Activated CD8-positive, alpha-beta memory T cell treated with anti-CD3 and anti-CD28 coated beads, Interleukin-2, amount 50 U/mL, for 1 hour (primary cell): Measurements from ENCODE around the gene NFIA.

Experiments used
- DNase-seq: peaks from one replicate; pipeline ENCODE4 v3.0.0-alpha.2; 2020; ENCODE audit errors: extremely low read depth

Gene NFIA

DNA sequence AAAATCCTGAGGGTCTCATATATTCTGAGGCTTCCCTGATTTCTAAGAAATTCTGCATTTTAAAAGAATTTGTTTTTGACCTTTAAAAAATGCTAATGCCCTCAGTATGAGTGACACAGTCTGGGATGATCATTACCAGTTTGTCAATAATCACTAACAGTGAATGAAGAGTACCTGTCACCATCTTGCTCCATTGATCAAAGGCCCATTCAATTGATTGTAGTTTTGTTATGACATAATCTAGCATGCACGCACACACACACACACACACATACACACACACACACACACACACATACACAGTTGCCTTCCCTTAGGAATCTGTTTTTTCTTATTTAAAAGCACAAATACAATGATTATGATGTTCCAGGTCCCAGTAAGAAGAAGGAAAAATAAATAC is 250.4 kb downstream of the NFIA start:
- no peak for DNase-seq

DNA sequence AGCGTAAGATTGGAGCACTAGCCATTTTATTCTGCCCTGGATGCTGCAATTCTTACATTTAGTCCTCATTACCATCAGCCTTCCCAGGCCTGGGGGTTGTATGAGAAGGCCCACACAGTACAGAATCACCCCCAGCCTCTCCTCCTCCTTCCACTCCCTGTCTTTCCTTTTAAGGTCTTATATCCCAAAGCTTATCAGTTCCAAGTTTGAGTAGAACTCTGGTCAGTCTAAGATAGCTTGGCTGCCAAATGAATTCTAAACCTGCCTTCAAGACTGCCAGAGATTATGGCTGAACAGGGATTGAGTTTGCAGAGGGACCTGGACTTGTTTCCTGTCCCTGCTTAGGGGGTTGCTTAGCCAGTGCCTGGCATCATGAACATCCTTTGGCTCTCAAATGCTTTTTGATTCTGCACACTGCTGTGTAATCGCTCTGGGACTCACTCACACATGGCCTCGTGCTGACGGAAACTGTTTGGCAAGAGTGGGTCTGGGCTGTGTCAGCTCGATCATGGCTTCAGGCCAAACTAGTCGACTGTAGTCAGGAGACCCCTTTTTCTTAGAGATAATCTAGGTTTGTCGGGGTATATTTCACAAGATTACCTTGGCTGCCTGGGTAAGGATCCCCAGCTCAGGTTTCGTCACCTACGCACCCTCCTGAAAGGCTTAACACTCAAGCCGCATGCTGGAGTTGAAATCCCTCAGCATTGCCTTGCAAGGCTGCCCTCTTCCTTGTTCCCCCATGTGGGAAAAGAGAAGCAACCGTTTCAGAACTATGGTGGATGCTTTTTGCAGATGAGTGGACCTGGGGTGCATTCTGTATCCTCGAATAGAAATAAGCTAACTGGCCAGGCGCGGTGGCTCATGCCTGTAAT is 252.6 kb downstream of the NFIA start:
- no peak for DNase-seq

DNA sequence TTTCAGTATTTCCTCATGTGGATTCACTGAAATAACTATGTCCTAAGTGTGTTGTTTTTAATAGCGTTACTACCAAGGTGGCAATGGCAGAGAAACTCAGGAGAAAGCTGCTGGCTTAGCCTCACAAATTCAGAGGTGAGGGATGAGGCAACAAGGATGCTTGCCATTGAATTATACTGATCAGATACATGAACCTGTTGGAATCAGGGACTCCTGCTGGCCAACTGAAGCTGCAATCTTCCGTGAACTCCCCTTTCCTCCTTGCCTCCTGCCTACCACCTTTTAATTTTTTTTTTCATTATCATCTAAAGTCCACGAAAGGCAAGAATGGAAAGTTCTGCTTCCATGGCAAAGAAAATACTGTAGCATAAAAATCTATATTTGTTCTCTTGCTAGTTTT is 254.7 kb downstream of the NFIA start:
- no peak for DNase-seq

DNA sequence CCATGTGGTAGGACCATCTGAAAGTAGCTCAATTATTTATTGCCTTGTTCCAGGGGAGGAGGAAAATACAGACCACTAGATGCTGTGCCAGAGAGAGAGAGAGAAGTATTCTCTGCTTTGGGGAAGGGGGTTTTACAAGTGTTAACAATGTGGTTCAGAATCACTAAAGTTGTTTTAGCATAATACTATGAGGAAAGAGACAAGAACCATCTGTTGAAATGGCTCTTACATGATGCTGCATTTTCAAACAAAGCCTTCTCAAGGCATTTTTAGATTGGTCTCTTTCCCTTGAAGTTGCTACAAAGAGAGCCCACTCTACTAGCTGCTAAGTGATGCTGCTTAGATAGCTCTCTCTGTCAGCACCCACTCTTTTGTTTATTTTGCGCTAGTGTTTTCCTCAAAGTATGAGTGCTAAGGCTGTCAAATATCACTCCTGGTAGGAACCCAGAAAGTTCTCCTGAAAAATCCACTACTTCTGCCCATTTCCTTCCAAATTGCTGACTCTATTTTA is 255.1 kb downstream of the NFIA start:
- DNase-seq, result no peak

DNA sequence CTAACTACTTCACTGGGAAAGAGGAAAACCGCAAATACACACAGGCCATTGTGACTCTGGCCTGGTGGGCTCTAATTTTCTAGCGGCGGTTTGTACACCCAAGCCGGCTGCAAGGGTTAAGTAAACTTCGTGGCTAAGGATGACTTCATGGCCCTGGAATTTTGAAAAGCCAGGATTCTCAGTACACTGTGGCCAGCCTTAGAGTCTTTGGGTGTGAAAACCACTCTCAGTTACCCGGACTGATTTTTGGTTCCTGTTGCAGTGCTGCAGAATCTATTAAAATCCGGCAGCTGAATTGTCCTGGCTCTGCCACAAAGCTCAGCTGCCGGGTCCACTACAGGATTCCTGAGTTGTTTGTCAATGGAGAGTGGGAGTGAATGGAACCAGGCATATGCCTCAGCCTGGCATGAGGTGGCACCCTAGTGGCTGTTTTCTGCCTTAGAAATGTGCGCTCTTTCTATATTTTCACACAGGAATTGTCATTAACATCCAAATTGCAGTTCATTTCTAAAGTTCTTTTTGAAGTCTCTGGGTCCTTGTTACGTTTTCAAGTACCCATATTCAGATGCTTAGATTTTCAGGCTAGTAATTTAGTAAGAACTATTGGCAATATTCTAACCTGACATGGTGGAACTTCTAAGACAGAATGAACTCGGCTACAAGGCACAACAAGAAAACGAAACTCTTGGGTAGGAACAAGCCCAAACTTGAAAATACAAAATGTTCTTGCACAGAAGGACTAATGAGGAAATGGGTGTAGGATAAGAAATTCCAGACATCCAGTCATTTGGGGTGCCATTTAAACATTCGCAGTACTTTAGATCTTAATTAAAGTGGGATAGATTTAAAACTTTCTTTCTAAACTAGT is 255.9 kb downstream of the NFIA start:
- DNase-seq, result no peak

DNA sequence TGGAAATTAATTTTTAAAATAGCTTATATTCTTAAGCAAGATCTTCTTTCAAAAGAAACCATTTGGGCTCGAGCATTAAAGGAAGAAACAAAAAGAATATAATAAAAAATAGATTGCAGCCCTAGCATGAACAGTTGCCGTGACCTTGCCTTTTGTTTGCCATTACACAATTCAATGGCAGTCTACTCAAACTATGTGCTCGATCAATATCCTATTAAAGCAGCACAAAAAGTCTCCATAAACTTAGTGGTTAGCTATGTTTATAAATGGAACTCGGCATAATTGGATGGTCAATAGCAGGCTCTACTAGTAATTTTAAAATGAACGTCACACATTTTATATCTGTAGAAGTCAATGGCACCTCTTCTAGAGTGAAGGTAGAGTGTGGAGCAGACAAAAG is 256.5 kb downstream of the NFIA start:
- no peak for DNase-seq

DNA sequence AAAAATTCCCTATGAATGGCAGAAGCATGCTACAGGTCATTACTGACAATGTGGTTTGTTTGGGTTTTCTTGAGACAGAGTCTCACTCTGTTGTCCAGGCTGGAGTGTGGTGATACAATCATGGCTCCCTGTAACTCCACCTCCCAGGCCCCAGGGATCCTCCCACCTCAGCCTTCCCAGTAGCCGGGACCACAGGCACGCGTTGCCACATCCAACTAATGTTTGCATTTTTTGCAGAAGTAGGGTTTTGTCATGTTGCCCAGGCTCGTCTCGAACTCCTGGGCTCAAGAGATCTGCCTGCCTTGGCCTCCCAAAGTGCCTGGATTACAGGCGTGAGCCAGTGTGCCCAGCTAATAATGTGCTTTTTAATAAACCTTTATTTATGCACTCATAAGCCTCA is 259.1 kb downstream of the NFIA start:
- DNase-seq, result no peak

DNA sequence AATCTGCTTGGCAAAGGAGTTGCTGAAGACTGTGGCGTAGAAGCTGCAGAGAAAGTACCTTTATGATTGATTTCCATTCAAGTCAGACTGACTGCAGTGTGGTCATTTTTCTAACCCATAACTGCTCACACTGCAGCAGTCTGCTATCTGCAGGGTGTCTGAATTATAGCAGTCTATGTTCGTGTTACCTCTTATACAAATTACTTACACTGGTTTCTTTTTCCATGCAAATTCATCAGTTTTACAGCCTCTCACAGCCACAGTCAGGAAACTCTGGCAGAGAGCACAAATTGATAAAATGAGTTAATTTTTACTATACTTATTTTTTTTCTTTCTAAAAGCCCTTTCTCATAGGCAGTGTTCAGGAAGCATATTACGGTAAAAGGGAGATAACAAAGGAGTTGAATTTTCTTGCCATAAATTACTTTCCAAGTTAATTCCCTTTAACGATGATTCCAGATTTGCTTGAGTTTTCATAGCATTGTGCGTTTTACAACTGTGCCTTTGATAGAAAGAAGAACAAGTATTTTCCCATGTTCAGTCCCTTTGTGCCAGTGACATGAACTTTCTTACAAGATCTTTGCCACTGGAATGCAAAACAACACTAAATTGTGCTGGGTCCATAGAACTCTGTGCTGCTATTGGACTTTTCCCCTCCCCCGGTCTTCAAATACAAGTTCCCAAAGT is 261.5 kb downstream of the NFIA start:
- DNase-seq, result no peak

DNA sequence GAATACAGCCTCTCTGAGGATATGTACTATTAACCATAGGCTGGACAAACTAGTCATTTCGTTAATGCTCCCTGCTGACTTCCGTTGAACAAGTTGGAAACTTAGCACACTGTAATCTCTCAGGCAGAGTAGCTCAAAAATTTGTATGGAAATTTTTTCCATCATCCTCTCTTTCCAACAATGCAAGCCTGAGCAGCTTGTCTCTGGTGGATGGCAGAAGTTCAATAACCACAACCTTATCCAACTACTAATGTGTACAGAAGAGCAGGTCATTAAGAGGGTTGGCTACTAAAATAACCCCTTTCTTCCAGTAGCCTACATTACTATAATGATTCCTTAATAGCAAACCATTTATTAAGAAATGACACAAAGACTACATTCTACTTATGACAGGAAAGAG is 262.3 kb downstream of the NFIA start:
- no peak for DNase-seq

DNA sequence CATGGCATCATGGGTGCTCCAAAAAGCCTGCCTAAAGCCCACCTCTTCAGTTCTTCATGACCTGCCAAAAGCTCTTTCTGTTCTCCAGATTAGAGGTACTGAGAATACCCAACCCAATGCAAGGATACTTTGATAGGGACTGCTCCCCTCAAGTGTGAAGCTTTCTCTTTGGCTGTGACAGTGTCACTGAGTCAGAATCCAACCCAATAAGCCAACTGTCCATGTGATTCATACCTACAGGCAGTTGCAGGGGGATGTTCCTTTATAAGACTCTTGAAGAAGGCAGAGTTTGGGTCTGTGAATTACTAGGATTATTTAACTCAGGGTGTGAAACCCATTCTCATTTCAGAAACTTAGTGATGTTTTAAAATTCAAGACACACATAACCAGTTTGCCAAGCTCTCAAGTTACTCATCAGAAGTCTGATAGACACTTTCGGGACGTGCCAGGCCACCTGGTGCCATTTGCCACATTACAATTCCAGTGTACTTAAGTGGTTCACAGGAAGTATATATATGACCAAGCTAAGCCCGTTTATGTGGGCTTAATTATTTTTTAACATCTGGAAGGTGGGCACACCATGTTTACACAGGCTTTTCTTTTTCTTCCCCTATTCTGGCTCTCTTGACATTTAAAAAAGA is 265.8 kb downstream of the NFIA start:
- no peak for DNase-seq

DNA sequence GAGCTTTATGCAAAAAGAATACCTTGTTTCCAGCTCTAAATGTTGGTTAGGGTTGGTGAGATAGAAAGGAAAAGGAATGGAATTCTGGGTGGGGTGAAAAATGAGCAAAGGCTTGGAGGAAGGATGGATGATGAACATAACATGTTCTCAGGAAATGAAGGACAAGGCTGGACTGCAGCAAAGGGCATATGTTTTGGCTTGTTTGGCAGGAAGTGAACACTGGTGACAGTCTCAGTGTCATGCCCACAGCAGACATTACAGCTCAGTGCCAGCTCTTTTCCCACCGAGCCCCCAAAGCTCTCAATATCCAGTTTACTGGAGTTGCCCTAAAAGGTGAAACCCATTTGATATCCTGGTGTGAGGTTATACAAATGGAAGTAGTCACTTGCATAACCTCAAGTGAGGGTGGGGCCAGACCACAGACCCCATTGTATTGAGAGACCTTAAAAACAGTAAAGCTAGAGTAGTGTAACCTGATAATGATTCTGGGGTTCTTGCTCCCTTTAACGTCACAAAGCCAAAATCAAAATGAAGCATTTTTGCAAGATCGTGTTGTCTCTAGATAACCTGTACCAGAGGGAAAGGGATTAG is 270.6 kb downstream of the NFIA start:
- DNase-seq, result no peak

DNA sequence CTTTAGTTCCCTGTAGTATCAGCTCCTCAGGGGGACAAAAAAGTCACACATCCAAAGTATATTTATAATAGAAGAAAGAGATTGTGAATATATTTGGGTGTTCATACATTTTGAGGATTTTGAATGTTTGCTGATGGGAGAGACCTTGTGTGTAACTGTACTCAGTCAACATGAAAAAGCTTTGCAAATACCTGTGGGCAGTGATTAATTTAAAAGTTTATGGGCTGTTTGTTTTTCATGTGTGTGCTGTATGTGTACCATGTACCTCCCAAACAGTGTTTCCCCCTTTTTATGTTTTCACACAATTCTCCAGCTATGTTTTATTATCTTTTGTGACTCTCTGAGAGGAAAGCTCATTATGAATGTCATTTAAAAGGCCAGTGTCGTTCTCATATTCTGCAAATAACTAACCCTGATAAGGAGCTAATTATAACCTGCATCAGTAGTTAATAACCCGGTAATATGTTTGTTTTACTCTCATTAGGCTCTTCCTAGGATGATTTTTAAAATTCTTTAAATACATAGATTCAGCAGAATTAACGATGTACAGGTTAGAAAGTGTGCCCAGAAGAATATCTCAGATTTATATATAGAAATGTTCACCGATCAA is 271.5 kb downstream of the NFIA start:
- DNase-seq, result no peak

DNA sequence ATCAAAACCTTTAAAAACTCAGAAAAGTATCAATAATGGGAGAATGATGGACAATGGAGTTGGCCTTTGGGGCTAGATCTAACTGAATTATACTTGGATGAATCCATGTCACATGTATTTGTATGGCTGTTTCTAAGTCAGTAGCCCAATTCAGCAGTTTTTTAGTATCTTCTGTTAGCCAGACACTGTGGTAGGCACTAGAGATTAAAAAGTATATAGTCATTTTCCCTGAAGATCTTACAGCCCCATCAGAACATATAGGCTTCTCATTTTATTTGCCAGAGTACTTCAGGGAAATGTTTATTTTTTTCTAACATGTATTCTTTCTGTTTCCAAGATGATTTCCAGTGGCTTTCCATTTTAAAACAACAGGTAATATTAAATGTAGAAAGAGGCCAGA is 273.7 kb downstream of the NFIA start:
- DNase-seq, result no peak

DNA sequence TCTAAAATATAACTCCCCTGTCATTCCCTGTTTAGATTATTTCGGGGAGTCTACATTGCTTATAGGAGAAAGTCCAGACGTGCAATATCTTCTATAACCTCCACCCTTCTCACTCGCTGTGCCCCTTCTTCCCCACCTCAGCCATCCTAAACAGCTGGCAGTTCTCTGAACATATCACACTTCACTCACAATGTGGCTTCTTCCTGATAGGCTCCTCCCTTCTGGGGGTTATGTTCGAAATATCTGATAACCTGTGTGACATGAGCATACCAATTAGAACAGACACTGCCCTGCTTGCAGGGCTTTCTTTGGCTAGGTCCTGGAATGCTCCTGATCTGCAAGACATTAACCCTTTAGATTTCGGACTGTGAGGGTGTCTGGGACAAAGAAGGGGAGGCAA is 274.6 kb downstream of the NFIA start:
- no peak for DNase-seq

DNA sequence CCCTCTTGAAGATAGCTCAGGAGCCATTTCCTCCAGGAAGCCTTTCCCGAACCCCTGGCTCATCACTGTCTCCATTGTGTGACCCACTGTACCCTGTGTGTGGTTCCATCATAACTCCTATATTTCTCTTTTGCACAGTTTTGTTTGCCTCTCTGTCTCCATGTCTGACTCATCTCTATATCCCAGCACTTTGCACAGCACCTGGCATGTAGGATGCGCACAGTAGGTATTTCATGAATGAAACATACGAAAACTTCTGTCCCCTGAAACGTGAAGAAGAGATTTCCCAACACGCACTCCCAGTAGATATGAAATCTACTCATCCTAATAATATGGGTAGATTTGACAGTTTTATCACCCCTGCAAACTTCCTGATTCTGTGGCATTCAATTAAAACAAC is 275.2 kb downstream of the NFIA start:
- no peak for DNase-seq

DNA sequence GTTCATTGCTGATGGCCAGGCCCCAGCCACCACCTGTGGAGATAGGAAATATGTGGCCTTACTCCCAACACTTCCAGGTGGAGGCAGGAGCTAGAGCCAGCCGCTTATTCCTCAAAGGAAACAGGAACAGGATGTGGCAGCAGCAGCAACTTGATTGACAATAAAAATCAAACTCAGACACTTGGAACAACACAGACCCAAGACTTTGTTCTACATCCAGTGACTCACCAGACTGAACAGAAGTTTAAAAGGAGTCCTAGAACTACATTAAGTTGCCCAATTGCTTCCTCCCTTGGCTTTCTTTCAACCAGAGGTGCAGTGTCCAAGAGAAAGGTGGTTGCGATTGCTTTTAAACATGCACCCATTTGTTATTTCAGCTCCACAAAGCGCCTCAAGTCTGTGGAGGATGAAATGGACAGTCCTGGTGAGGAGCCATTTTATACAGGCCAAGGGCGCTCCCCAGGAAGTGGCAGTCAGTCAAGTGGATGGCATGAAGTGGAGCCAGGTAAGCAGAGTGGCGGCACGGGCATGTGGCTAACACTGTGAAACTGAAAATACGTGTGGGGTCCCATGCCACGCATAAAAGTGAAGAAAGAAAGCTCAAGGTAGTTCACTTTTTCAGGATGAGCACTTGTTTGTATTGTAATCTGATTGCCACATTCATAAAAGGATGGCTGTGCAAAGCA is 276.6 kb downstream of the NFIA start:
- no peak for DNase-seq

DNA sequence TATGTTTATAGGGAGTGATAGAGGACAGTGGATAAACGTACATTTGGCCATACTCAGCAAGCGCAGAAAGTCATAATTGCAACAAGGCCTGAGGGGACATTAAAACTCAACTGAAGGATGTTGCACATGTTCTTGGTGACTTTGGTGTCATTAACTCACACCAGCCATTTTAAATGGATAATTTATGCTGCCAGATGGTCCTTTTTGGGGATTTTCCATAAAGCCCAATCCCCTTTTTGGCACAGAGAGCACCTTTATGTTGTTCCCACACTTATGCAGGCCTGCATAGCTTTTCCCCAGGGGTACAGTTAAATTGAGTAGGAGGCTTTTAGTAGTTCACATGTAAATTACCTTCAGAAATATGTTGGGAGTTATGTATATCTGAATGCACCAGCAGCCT is 279.6 kb downstream of the NFIA start:
- DNase-seq, result no peak

DNA sequence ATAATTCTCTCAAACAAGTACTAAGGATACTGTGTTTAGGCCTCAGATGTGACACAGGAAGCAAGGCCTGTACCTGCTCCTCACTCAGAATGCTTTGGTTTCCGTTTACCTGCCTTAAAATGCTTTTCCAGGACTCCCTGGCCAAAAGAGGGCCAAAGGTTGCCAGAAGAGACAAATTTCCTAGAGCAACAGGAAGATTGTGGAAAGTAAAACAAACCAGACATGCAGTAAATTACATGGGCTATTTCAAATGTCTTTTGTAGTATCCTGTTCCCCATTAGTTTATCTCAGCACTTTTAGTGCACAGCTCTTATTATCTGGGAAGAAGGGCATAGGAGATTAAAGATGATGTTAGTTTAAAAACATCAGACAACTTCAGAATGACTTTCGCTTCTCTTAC is 280.0 kb downstream of the NFIA start:
- no peak for DNase-seq

DNA sequence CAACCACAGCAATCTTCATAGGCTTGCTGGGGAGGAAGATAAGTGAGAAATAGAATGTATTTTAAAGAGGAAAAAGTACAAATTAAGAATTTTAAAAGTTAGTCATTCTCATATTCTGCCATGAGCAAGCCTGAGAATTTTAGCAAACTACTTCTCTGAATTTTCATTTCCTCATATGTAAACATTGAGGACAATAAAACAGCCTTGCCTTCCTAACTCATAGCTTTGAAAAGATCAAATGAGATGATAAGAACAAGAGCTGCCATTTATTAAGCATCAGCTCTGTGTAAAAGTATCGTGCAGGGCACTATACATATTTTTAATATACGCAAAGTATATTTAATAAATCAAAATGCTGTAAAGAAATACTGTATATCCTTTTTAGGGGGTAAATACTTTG is 286.0 kb downstream of the NFIA start:
- DNase-seq, result no peak

DNA sequence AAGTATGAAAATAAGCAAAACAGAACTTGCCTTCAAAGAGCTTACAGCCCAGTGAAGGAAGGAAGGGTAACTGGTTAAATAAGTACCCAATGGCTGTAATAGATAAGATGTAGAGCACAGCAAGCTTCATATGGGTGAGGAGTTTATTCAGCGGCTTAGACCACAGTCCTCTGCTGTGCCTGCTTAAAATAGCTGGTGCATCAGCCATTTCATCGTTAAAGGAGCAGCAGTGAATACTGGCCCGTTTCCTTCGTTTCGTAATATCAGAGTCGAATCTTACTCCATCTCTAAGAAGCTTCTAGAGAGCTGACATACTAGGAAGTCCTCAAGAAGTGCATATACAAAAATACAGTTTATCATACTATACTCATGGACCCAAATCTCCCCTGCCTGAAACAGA is 286.5 kb downstream of the NFIA start:
- no peak for DNase-seq
